ENCODE results near the gene FAM90A1.
"Not testable (repeated sequence)": the region's sequence is repeated elsewhere in the genome, so short reads cannot be mapped to it uniquely, and the experiment has no call there.

DNA sequence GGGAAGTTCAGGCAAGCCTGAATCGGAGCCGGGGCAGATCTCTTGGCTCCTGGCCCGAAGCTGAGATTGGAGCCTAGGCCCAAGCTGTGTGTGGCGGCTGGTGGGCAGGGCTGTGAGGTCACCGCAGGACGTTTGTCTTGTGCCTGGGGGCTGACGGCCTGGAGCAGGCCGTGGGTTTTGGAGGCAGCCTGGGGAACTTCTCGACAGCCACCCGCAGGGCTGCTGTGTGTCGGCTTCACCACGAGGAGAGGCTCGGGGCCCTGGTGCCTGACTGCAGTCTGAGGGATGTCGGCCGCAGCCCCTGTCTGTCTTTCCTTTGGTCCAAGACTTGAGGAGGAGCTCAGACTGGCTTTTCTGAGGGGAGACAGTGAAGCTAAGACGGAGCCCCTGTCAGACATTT, 5.1 kb downstream of the FAM90A1 start:
- TF ChIP-seq, protein P1, sequence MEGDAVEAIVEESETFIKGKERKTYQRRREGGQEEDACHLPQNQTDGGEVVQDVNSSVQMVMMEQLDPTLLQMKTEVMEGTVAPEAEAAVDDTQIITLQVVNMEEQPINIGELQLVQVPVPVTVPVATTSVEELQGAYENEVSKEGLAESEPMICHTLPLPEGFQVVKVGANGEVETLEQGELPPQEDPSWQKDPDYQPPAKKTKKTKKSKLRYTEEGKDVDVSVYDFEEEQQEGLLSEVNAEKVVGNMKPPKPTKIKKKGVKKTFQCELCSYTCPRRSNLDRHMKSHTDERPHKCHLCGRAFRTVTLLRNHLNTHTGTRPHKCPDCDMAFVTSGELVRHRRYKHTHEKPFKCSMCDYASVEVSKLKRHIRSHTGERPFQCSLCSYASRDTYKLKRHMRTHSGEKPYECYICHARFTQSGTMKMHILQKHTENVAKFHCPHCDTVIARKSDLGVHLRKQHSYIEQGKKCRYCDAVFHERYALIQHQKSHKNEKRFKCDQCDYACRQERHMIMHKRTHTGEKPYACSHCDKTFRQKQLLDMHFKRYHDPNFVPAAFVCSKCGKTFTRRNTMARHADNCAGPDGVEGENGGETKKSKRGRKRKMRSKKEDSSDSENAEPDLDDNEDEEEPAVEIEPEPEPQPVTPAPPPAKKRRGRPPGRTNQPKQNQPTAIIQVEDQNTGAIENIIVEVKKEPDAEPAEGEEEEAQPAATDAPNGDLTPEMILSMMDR (IDR thresholded peaks at IDR 0.05), result not testable (repeated sequence)
- TF ChIP-seq EZH2 (IDR thresholded peaks at IDR 0.05; ENCODE audit: borderline replicate concordance, insufficient read depth, low read depth, low read length, poor library complexity, severe bottlenecking), result not testable (repeated sequence)

Data from B cell (primary cell).